Neutrophil (primary cell): ENCODE data around the gene DOK1.
A peak's percentile ranks its signal among the peaks of the same experiment; 100 is the strongest.

Experiments
- H3K27ac ChIP-seq: fragments of 200-600 bp; sonication (generic); 2 replicates; pipeline ENCODE4 v1.5.1; 2016; ENCODE audit warnings: mild to moderate bottlenecking, moderate library complexity
- H3K27me3 ChIP-seq: fragments of 200-600 bp; sonication (generic); 2 replicates; pipeline ENCODE4 v1.6.0; 2016; ENCODE audit warnings: mild to moderate bottlenecking
- H3K36me3 ChIP-seq: fragments of 200-600 bp; sonication (generic); 2 replicates; pipeline ENCODE4 v1.5.1; 2017
- H3K4me1 ChIP-seq, 2 experiments: fragments of 200-600 bp in 1 of 2; sonication (generic) in 1 of 2; 1 replicate in 1 of 2; 2 replicates in 1 of 2; pipeline versions ENCODE4 v1.5.1 to v1.6.1; 2013 to 2016; ENCODE audit warnings: low read depth in 1 of 2, low read length in 1 of 2, mild to moderate bottlenecking in 1 of 2, moderate library complexity in 1 of 2; ENCODE audit not compliant: control insufficient read depth in 1 of 2, insufficient read depth in 1 of 2
- H3K4me3 ChIP-seq, 2 experiments: fragments of 200-600 bp in 1 of 2; sonication (generic) in 1 of 2; 1 replicate in 1 of 2; 2 replicates in 1 of 2; pipeline ENCODE4 v1.5.1; 2013 to 2016; ENCODE audit warnings: low read depth in 1 of 2, low read length in 1 of 2, mild to moderate bottlenecking in 1 of 2, moderate library complexity in 1 of 2
- H3K9me3 ChIP-seq: fragments of 200-600 bp; sonication (generic); 2 replicates; pipeline ENCODE4 v1.5.1; 2016
- TF ChIP-seq, protein P1 (sequence below): fragments of 200-600 bp; sonication (generic); IDR thresholded peaks from 2 replicates; pipeline ENCODE4 v1.5.1; 2016; ENCODE audit warnings: antibody characterized with exemption

DOK1 gene

DNA sequence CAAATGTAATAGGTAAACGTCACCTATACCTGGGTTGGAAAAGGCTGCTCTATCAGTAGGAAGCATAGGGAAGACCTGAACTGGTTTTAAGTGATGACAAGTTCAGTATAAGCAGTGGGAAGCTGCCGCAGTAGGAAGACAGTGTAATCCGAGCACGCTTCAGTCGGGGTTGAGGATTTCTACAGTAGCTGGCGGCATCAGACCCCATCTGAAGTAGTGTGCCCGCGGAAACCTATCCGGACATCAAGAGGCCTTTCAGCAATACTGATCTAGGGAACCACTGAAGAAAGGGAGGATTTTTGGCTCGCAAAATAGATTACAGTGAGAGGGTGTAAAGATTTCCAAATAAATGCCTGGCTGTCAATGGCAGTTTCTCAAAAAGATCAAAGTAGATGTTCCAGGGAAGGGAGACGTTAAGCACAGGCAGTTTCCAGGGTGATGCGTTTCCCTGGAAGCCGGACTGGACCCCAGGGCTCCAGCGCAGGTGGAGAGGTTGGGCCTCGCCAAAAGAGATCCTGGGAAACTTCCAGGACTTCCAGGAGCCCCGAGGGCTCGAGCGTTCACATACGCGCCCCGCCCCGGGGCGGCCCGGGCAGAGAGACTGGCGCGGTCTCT lies 6.1 kb upstream of the DOK1 start:
- peak overlapping the region; percentile 61 to 73 for H3K4me3 ChIP-seq
- H3K27me3 ChIP-seq, result peaks cover 15% of the 10 kb centered on the region
- no peaks in the 10 kb centered on the region for H3K9me3 ChIP-seq
- peaks cover 19 to 34% of the 10 kb centered on the region in 2 experiments for H3K4me1 ChIP-seq
- no peak overlapping the region for H3K27ac ChIP-seq
- no peaks in the 10 kb centered on the region for H3K36me3 ChIP-seq
- TF ChIP-seq, protein P1, sequence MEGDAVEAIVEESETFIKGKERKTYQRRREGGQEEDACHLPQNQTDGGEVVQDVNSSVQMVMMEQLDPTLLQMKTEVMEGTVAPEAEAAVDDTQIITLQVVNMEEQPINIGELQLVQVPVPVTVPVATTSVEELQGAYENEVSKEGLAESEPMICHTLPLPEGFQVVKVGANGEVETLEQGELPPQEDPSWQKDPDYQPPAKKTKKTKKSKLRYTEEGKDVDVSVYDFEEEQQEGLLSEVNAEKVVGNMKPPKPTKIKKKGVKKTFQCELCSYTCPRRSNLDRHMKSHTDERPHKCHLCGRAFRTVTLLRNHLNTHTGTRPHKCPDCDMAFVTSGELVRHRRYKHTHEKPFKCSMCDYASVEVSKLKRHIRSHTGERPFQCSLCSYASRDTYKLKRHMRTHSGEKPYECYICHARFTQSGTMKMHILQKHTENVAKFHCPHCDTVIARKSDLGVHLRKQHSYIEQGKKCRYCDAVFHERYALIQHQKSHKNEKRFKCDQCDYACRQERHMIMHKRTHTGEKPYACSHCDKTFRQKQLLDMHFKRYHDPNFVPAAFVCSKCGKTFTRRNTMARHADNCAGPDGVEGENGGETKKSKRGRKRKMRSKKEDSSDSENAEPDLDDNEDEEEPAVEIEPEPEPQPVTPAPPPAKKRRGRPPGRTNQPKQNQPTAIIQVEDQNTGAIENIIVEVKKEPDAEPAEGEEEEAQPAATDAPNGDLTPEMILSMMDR, result no peak

DNA sequence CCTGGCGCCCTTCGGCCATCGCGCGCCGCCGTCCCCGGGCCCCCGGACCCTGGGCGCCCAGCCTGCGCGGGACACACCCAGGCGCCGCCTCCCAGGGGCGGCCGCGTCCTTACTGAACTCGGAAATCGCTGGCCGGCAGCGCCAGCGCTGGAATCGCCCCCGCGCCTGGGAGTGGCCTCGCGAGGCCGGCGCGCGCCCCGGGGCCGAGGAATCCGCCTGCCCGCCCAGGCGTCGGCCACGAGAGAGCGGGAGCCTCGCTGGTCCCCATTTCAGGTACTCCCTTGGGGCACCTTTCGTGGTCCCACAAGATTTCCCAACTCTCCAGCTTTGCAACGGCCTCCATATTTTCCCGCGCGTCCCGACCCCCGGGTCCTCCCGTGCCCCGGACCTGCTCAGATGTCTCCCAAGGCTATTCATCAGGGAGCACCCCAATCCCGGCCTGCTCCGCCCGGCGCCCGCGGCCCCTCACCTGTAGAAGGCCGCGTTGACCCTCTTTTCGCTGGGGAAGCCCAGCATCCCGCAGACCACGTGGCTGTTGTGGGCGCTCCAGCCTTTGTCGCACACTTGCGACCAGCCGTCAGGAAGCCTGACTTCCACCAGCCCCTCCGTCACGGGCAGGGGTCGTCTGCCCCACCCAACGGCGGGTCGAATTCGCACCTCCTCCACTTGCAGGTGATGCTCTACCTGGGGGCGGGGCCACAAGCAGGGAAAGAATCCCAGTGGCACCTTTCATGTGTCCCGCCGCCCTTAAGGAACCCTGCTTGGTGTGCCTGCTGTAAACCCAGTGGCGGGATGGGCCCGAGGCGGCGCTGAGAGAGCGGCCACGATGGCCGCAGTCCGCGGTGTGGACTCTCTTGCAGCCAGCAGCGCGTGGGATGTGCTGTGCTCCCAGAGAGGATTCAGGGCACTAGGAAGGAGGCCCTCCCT lies 5.4 kb upstream of the DOK1 start:
- Histone ChIP-seq H3K27me3 (peaks cover 15% of the 10 kb centered on the region), H3K4me1 (peaks cover 26 to 39% of the 10 kb centered on the region in 2 experiments), H3K4me3 (peak overlapping the region; percentile 61 to 73), H3K27ac (no peak overlapping the region), H3K36me3 (no peaks in the 10 kb centered on the region), H3K9me3 (no peaks in the 10 kb centered on the region)
- TF ChIP-seq, protein P1, result no peak

DNA sequence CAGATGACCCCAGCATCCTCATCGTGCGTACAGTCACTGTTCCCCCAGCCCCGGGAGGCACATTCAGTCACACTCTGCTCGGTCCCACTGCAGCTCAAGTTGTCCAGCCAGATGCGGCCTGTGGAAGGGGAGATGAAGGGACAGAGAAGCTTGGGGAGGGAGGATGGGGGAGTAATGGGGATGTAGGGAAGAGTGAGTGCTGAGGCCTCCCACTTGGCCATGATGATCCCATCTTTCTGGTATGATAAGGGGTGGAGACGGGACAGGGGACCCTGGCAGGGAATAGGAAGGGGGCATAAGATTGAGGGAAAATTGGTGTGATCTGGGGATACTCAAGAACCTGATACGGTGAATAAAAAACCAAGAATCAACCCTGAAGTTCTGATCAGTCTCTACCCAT lies 4.3 kb upstream of the DOK1 start:
- no peaks in the 10 kb centered on the region for H3K9me3 ChIP-seq
- TF ChIP-seq, protein P1, result no peak
- no peak overlapping the region for H3K4me3 ChIP-seq
- H3K27me3 ChIP-seq, result peaks cover 15% of the 10 kb centered on the region
- peaks cover 28 to 39% of the 10 kb centered on the region in 2 experiments for H3K4me1 ChIP-seq
- no peak overlapping the region for H3K27ac ChIP-seq
- no peaks in the 10 kb centered on the region for H3K36me3 ChIP-seq

DNA sequence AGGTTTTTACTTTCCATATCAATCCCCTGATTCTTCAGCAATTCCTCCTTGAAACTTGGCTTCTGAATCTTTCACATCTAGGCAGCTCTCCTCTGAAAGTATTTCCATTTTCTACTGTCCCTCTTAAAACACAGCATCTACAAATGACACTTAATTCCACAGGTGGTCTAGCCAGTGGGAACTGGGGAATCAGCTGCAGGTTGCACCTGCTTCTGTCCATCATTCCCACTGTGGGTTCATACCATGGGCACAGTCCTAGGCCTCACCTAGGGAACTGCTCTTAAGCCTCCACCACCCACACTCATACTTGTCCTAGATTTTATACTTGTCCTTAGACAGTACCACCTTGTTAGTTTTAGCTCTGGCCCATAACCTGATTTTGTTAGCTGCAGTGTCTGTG lies 3.0 kb upstream of the DOK1 start:
- Histone ChIP-seq H3K4me1 (peaks cover 41 to 51% of the 10 kb centered on the region in 2 experiments), H3K9me3 (no peaks in the 10 kb centered on the region), H3K27me3 (peaks cover 15% of the 10 kb centered on the region), H3K4me3 (no peak overlapping the region), H3K36me3 (peaks cover 5% of the 10 kb centered on the region), H3K27ac (no peak overlapping the region)
- TF ChIP-seq, protein P1, result no peak

DNA sequence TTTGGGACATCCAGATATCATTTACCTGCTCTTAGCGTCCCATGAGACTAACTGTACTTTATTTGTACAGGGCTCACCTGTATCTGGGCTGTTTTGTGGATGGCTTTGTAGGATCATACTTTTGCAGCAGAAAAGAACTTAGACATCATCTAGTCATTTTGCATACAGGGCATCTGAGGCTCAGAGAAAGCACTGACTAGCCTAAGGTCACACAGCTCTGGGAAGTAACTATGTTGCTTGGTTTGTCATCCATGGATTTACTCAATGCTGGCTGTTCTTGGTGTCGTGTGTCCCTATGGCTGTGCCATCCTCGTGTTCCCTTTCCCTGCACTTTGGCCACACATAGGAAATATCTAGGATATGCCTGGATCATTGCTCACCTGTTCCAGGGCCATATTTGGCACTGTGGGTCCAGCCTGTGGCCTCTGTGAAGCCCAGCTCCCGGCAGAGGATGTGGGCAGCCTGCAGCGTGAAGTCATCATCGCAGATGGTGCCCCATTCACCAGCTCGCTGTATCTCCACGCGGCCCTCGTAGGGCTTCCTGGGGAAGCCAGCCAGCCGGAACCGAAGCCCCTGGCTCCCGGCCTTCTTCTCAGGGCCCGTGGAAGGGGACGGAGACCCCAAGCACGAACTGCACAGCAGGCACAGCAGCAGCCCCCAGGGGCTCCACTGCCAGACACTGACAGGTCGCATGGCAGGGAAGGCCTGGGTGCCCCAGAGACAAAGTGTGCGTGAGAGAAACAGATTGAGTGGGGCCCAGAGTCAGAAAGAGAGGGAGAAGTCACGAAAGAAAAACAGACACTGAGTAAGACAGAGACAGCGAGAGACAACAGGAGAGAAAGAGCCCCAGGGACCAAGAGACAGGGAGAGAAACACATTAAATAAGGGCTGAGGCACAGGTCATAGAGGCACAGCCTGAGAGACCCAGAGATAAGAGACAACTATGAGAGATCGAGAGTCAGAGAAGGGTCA lies 2.3 kb upstream of the DOK1 start:
- Histone ChIP-seq H3K9me3 (no peaks in the 10 kb centered on the region), H3K36me3 (peaks cover 10% of the 10 kb centered on the region), H3K4me3 (no peak overlapping the region), H3K27me3 (peaks cover 15% of the 10 kb centered on the region), H3K4me1 (peaks cover 48 to 58% of the 10 kb centered on the region in 2 experiments), H3K27ac (no peak overlapping the region)
- TF ChIP-seq, protein P1, result no peak
